ENCODE measurements around the gene SLC22A7.
A peak's percentile ranks its signal among the peaks of the same experiment; 100 is the strongest.

SLC22A7 gene

GRCh38 chr6:43264599-43265145 is 33.4 kb upstream of the SLC22A7 start:
- H3K4me2 ChIP-seq (ENCODE audit: low read length) = no peak overlapping the region
- H3K36me3 ChIP-seq (replicated peaks; ENCODE audit: low read depth, low read length) = no peaks in the 10 kb centered on the region
- H4K20me1 ChIP-seq (ENCODE audit: insufficient read depth, low read length) = no peaks in the 10 kb centered on the region
- no peak overlapping the region for H2AFZ ChIP-seq (ENCODE audit: low read depth, low read length)
- no peak overlapping the region for H3K9ac ChIP-seq (ENCODE audit: low read length)
- peaks cover 9% of the 10 kb centered on the region; the same call in 1 of the 2 replicates for H3K27me3 ChIP-seq (ENCODE audit: low read depth, low read length)
- peaks cover 34% of the 10 kb centered on the region for H3K4me1 ChIP-seq (ENCODE audit: low read length)
- H3K79me2 ChIP-seq (ENCODE audit: low read length) = no peaks in the 10 kb centered on the region
- no peak for TF ChIP-seq EZH2phosphoT487 (IDR thresholded peaks at IDR 0.05; ENCODE audit: low read depth)
- TF ChIP-seq CTCF (IDR thresholded peaks at IDR 0.05; ENCODE audit: low read depth, low read length) = no peak
- H3K9me3 ChIP-seq (ENCODE audit: insufficient read depth, low read length) = no peaks in the 10 kb centered on the region
- no peak overlapping the region for H3K27ac ChIP-seq (ENCODE audit: low read length)
- H3K4me3 ChIP-seq (ENCODE audit: low read length) = no peak overlapping the region

- Histone ChIP-seq H3K9me3 (ENCODE audit: insufficient read depth, low read length) (no peaks in the 10 kb centered on the region), H2AFZ (ENCODE audit: low read depth, low read length) (no peak overlapping the region), H3K4me3 (ENCODE audit: low read length) (no peak overlapping the region), H4K20me1 (ENCODE audit: insufficient read depth, low read length) (no peaks in the 10 kb centered on the region), H3K27me3 (ENCODE audit: low read depth, low read length) (peaks cover 9% of the 10 kb centered on the region; the same call in 1 of the 2 replicates), H3K9ac (ENCODE audit: low read length) (no peak overlapping the region), H3K36me3 (replicated peaks; ENCODE audit: low read depth, low read length) (no peaks in the 10 kb centered on the region), H3K27ac (ENCODE audit: low read length) (no peak overlapping the region), H3K4me2 (ENCODE audit: low read length) (no peak overlapping the region), H3K79me2 (ENCODE audit: low read length) (no peaks in the 10 kb centered on the region), H3K4me1 (ENCODE audit: low read length) (peaks cover 43% of the 10 kb centered on the region)
- TF ChIP-seq CTCF (IDR thresholded peaks at IDR 0.05; ENCODE audit: low read depth, low read length) (peak; percentile 22; the same call in 1 of the 2 replicates), EZH2phosphoT487 (IDR thresholded peaks at IDR 0.05; ENCODE audit: low read depth) (no peak)
Observed at GRCh38 chr6:43265564-43265963, 32.5 kb upstream of the SLC22A7 start.

GRCh38 chr6:43267619-43268354 is 30.3 kb upstream of the SLC22A7 start:
- no peak overlapping the region for H3K4me2 ChIP-seq (ENCODE audit: low read length)

More at GRCh38 chr6:43267619-43268354, 30.3 kb upstream of the SLC22A7 start:
- no peak overlapping the region for H2AFZ ChIP-seq (ENCODE audit: low read depth, low read length)
- H3K36me3 ChIP-seq (replicated peaks; ENCODE audit: low read depth, low read length) = no peaks in the 10 kb centered on the region
- no peak overlapping the region for H3K9ac ChIP-seq (ENCODE audit: low read length)
- H4K20me1 ChIP-seq (ENCODE audit: insufficient read depth, low read length) = no peaks in the 10 kb centered on the region
- H3K9me3 ChIP-seq (ENCODE audit: insufficient read depth, low read length) = no peaks in the 10 kb centered on the region
- no peak overlapping the region for H3K4me3 ChIP-seq (ENCODE audit: low read length)
- no peaks in the 10 kb centered on the region for H3K79me2 ChIP-seq (ENCODE audit: low read length)
- H3K4me1 ChIP-seq (ENCODE audit: low read length) = peaks cover 58% of the 10 kb centered on the region
- no peak overlapping the region for H3K27ac ChIP-seq (ENCODE audit: low read length)
- TF ChIP-seq CTCF (IDR thresholded peaks at IDR 0.05; ENCODE audit: low read depth, low read length) = no peak
- no peak for TF ChIP-seq EZH2phosphoT487 (IDR thresholded peaks at IDR 0.05; ENCODE audit: low read depth)
- H3K27me3 ChIP-seq (ENCODE audit: low read depth, low read length) = peaks cover 9% of the 10 kb centered on the region; the same call in 1 of the 2 replicates

All from OCI-LY3 (cell line).